GM18499 (cell line): Measurements from ENCODE around the gene CYP19A1.
"Not testable (repeated sequence)": the region's sequence is repeated elsewhere in the genome, so short reads cannot be mapped to it uniquely, and the experiment has no call there.

ENCODE experiments used
- ATAC-seq: cut with Tn5 transposase; IDR thresholded peaks from one replicate; pipeline ENCODE4 v1.9.1; 2021; ENCODE audit warnings: moderate number of reproducible peaks; ENCODE audit not compliant: insufficient read depth, unreplicated experiment

CYP19A1 gene

DNA sequence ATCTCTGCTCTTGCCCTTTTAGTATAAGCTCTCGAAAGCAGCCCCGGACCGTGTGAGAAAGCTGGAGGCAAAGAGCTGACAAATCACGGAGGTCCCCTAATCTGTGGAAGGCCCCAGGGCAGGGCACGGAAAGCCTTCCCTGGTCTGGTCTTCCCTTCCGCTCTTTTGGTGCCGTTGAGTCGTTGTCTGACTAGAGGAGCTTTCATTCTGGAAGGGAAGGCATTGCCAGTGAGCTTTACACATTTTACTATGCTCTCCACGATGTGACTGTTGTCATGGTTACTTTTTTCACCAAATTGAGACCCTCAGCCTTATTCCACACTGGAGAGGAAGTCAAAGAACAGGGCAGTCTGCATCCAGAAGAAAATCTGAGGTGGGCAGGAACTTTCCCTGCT lies 71.7 kb downstream of the CYP19A1 start:
- ATAC-seq, result no peak

DNA sequence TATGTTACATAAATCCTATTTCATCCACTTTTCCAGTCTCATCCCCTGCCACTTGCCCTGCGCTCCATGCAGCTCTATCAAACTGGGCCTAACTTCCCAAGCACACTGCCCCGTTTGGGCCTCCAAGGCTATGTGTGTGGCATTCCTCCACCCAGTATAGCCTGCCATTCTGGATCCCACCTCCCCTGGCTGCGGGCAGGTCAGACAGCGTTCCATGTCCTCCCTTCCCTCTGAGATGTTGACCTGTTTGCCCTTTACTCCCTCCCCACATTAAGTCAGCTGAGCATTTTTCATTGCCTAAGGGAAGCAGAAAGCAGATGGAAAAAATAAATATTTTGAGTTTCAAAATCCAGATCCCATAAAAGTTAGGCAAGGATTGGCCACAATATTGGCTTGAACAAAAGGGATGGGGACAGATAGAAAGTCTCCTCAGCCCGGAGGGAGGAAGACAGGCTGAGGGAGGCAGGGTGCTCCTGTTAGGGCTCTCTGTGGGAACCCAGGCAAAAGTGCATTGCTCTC lies 73.3 kb downstream of the CYP19A1 start:
- no peak for ATAC-seq

GRCh38 chr15:51263726-51264125 lies 74.7 kb downstream of the CYP19A1 start:
- ATAC-seq, result no peak

DNA sequence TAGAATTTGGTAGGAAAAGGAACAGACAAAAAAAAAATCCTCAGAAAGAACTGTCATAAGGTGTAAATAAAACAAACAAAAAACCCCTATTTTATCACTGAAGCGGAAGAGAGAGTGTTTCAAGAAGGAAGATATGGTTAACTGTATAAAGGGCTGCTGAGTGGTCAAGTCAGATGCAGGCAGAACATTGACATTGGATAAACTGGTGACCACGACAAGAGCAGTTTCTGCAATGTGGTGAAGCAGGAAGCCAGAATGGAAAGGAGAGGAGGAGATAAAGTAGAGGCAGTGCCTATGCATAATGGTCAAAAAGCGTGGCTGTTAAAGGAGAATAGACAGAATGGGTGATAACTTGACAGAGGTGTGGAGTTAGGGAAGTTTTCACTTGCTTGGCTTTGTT lies 75.3 kb downstream of the CYP19A1 start:
- ATAC-seq, result no peak

DNA sequence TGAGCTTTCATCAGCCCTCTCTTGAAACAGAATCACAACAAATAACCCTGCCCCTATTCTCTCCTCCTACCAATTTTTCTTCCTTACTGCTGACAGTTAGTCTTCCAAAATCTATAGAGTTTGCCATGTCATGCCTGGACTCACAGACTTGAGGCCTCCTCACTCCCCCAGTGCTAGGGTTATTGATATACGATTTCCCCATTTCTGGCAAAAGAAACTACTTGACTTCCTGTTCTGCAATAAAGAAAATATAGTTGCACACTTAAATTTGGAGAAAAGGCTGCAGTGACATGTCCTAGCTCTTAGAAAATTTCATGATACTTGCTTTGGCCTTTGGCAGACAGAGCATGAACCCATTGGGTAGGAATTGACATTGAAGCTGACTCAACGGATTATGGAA lies 75.9 kb downstream of the CYP19A1 start:
- no peak for ATAC-seq

GRCh38 chr15:51261113-51261512 lies 77.3 kb downstream of the CYP19A1 start:
- ATAC-seq, result not testable (repeated sequence)

DNA sequence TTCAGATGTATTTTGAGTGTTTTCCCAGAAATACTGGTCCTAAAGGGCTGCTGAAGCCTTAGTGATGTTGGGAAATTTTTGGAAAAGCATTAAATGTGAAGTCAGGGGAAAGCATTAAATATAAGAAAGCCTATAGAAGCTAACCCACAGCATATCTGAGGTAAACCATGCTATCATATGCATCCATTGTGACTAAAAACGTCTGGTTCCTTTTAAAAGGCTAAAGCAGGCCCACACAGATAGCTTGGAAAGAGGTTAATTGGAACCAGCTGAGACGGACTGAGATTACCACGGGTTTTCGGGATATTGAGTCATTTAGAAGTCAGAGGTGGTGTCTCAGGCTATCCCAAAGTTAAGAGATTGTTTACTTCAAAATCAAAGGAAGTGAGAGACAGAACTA lies 78.2 kb downstream of the CYP19A1 start:
- no peak for ATAC-seq

DNA sequence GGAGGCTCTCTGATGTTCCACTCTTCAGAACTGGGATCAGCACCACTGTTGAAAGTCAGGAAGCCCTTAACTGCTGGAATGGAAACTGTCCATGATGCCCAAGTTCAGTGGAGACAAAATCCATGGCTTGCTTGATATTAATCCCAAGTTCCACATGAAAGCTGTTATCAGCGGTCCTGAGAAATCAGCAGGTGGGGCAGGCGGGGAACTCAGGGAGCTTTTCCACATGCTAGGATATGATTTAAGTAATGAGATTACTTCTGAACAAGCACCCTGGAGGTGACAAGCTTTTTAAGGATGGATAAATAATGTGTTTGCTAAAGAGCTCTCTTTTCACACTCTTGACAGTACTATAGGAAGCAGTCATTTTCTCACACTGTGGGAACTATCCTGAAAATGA lies 82.9 kb downstream of the CYP19A1 start:
- no peak for ATAC-seq

GRCh38 chr15:51253366-51253765 lies 85.0 kb downstream of the CYP19A1 start:
- ATAC-seq, result no peak

GRCh38 chr15:51252671-51253070 lies 85.7 kb downstream of the CYP19A1 start:
- no peak for ATAC-seq

- no peak for ATAC-seq
These were observed 86.8 kb downstream of the CYP19A1 start for GRCh38 chr15:51251556-51251955.

DNA sequence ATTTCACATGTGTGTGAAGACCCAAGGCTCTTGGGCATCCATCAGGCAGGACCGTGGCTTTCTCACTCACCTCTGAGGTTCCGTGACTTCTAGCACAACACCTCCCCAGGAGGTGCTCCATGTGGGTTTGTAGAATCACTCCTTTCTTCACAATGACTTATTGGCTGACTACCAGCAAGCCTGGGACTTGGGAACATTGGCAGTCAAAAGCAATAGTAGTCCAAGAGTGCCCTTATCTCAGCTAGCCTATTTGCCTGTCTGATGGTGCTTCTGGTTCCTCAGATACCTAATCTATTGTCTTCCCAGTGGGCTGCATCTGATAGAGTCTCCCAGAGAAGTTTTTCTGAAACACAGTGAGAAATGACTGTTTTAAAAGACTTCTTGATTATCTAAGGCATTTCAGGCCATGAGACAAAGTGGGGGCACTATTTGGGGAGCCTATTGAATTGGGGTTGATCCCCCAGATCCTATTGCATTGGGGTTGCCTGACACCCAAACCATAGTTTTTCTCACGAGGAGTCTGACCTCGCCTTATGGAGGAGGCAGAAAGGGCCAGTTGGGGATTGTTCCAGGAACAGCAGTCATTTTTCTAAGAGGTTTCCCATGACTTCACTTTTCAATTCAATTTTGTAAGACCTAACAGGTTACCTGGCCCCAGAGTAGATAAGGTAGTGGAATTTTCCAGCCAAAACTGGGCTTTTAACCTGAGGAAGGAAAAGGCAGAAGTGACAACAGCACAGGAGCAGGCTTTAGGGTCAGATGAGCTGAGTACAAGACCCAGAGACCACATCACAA lies 88.0 kb downstream of the CYP19A1 start:
- ATAC-seq, result no peak

DNA sequence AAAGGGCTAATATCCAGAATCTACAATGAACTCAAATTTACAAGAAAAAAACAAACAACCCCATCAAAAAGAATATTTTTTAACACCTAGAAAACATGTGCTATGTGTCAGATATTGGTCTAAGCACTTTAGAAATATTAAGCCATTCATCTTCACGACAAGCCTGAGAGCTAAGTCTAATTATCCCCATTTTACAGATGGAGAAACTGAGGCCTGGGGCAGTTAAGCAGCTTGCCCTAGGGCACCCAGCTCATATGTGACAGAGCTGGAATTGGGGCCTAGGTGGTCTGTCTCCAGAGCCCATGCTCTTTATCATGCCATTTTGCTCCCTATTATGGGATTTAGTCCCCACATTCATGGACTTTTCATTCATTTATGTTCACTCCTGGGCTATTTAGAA lies 92.8 kb downstream of the CYP19A1 start:
- no peak for ATAC-seq

GRCh38 chr15:51244423-51244869 lies 94.0 kb downstream of the CYP19A1 start:
- no peak for ATAC-seq

GRCh38 chr15:51243774-51244173 lies 94.6 kb downstream of the CYP19A1 start:
- ATAC-seq, result no peak

GRCh38 chr15:51240066-51240465 lies 98.3 kb downstream of the CYP19A1 start:
- no peak for ATAC-seq

- ATAC-seq, result no peak
These were observed 100.6 kb downstream of the CYP19A1 start for GRCh38 chr15:51237816-51238215.

- ATAC-seq, result no peak
These were observed 104.0 kb downstream of the CYP19A1 start for GRCh38 chr15:51234176-51234927.

GRCh38 chr15:51232581-51232980 lies 105.8 kb downstream of the CYP19A1 start:
- no peak for ATAC-seq

GRCh38 chr15:51229907-51230330 lies 108.5 kb downstream of the CYP19A1 start:
- no peak for ATAC-seq

DNA sequence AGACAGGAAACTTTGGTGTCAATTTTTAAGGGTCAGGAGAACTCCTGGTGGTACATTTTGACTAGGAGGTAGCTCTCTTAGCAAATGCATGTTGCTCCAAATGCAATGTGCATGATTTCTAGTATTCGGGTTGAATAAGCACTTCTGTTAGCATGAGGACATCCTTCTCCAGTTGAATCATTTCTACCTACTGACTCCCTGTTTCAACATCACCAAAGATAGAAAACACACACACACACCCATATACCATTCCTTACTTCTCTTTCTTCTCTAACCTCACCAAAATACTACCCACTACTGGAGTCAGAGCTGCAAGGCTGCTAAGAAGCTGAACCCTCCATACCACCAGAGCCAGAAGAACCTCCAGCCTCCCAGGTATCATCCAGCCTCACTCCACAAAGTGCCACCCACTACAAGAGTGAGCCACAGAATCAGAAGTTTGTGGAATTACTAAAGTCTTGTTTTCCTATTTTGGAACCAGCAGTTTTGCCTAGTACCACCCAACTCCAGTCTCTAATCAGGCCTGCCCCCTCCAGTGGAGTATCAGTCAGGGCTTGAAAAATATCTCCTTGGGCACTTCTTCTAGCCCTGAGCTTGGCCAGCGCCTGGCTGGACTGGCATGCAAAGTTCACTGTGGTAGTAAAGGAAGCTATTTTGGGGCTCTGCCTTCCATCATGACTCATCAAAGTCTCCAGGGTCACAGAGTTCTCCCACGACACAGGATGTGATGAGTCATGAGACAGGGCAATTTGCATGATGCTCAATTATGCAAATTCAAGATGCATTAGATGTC lies 110.3 kb downstream of the CYP19A1 start:
- ATAC-seq, result peak; percentile 78
